ENCODE data around the gene LIX1L.
"Not testable (repeated sequence)": the region's sequence is repeated elsewhere in the genome, so short reads cannot be mapped to it uniquely, and the experiment has no call there.

LIX1L gene

DNA sequence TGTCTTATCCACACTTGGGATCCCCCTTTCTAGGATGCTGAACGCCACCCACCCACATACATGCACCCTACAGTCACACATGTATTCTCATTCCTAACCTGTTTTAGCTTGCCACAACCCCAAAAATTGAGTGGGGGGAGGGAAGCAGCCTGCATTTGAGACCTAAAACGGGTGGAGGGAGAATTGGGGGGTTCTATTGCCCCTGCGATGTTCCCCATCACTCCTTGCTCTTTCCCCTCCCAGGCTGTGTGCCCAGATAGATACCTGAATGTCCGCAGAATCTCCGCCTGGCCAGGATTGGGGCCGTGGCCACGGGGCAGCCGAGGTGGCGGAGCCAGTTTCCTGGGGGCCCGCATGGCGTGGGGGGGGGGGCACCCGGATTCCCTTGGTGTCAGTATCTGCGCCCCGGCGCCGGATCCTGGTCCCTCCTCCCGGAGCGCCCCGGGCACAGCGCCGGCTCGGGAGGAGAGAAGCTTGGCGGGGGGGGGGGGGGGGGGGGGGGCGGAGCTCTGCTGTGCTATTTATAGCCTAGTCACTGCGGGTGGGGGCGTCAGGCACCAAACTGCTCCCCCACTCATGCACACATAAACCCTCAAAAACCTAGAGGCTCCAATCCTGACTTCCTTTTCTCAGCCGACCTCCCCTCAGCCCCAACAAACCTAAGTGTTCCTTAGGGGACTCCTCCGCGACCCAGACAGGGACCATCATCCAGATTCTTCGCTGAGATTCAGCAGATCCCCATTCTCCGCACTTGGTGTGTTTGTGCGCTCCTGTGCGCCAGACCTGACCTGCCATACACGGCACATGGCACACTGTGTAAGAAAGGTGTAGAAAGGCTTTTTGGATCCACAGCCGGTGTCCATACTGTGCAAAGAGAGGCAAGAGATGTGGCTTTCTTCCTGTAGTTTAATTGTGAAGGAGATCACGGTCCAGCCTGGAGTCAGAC lies 4.6 kb upstream of the LIX1L start:
- peak in 1 of 2 experiments; percentile 77 for DNase-seq

GRCh38 chr1:145961425-145962156 lies 3.8 kb upstream of the LIX1L start:
- peak; percentile 41 to 57 for DNase-seq

GRCh38 chr1:145961109-145961424 lies 3.2 kb upstream of the LIX1L start:
- no peak for DNase-seq

- DNase-seq: peak; percentile 53 to 66
Observed at GRCh38 chr1:145960468-145961108, 2.8 kb upstream of the LIX1L start.

DNA sequence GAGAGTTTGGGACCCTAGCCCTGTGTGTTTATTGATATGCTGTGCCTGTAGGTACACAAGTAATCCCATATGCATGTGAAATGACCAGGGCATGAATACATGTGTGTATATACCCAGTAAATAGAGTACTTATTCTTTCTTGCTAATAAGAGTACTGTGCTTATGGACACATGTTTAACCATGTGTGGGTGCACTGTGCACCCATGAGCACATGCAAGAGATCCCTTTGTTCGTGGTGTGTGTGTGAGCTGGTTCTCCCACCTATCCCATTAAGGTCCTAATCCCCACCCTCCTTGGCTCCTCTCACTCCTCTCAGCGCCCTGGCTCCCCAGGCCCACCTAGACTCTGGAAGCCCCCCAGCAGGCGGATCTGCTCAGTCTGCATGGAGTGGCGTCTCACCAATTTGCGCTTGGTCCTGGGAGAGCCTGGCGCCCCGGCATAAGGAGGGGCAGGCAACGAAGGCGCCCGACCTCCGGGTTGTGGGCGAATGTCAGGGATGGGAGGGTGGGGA lies 2.2 kb upstream of the LIX1L start:
- no peak for DNase-seq

DNA sequence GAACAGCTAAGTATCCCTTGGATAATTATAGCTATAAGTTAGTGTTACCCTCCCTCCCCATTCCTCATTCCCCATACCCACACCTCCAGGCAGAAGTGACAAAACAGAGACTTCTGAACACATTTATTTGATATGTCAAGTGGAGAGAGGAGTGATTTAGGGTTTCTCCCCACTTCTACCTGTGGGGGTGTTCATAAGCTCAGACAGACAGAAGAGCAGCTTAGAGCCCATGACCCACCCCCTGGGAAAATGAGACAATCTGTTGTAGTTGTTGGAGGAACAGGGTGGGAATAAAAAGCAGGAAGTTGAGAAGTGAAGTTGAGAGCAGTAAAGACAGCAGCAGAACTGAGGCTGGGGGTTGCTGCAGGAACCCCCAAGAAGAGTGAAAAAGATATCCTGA lies 1.5 kb upstream of the LIX1L start:
- DNase-seq: no peak

- no peak for DNase-seq
Observed at GRCh38 chr1:145958734-145959133, 917 bp upstream of the LIX1L start.

- DNase-seq: no peak
Observed at GRCh38 chr1:145956781-145957442, 905 bp downstream of the LIX1L start.

DNA sequence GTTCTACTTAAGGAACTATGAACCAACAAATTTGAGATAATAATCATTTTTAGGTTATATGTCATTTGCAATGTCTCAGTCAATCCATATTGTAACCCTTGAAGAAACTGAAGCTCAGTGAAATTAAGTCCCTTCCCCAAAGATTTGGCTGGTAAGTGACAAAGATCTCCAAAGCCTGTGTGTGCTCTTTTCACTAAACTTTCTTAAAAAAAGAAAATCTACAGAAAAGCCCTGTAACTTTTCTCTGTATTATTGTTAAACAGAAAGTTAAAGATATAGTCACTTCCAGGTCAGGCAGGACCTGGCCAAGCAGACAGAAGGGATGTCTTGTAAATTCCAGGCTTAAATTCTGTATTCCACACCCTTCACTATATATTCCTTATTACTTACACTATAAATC lies 1.5 kb downstream of the LIX1L start:
- DNase-seq: no peak

DNA sequence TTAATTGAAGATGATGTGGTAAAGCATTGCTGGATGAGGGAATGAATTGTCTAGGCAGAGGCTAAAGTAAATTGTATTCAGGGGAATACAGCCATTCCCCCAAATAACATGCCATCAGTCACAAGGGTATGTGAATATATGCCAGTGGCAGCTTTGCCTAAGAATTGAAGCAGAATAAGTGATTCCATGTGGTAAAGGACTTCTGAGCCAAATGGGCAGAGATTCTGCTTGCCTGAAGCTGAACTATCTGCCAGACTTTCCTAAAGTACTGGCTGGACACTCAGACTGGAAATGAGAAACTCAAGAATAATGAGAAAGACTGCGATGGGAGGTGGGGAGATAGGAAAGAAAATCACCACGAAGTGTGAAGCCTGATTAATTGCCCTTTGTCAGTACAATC lies 2.4 kb downstream of the LIX1L start:
- DNase-seq: no peak

GRCh38 chr1:145953861-145954260 lies 4.0 kb downstream of the LIX1L start:
- DNase-seq: no peak

DNA sequence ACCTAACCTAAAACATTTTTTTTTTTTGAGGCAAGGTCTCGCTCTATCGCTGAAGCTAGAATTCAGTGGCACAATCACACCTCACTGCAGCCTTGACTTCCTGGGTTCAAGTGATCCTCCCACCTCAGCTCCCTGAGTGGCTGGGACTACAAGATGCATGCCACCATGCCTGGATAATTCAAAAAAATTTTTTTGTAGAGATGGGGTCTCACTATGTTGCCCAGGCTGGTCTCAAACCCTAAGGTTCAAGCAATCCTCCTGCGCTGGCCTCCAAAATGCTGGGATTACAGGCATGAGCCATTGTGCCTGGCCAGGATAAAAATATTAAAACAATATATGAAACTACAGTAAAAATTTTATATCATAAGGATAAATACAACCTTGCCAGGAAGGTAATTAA lies 4.9 kb downstream of the LIX1L start:
- DNase-seq: no peak

- DNase-seq: no peak
Observed at GRCh38 chr1:145951526-145951925, 6.3 kb downstream of the LIX1L start.

DNA sequence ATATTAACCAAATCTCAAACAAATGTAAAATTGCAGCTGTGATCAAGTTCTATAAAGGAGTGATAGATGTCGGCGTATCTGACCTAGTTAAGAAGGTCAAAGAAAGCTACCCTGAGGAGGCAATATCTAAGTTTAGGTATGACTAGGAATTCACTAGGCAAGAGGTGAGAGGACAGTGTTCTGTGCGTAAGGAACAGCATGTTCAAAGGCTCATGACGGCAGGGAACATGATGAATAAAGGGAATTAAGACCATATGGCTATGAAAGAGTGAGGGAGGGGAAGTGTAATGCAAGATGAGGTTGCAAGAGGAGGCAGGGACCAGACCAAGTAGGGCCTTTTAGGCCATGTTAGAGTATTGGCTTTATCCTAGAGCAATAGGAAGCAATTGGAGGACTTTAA lies 8.6 kb downstream of the LIX1L start:
- no peak for DNase-seq

DNA sequence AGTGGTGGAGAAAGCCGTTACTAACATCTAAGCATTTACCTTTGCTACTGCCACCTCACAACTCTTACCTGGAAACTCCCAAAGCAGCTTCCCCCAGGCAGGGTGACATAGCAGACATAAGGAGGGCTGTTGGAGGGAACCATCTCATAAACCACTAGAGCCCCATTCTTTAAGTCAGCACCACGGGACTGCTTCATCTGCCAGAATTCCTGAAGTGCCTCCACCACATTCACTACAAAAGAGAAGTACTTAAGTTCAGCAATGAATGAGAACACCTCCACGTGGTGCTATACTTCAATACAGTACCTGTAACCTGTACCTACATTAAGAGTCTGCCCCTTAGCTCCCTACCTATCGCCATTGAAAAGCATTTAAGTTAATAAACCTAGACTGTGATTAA lies 10.3 kb downstream of the LIX1L start:
- DNase-seq: no peak

DNA sequence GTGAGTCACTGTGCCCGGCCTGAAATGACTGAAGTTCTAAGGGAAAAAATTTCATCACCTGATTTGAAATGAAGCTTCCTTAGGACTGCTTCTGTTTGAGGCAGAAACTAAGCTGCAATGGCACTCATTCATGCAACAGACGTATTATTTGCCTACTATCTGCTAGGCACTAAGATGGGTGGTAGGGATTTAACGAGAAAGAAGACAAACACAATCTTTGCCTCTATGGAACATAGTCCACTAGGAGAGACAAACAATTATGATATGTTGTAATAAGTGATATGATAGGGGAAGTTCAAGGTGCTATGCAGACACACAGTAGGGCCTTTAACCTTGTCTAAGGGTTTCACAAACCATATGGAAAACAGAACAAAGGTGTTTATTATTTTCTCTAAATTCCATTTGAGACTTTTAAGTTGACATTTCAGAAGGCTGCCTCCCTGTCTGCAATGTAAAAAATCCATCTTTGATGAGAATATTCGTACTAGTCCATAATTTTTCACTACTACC lies 11.3 kb downstream of the LIX1L start:
- no peak for DNase-seq

- no peak for DNase-seq
Observed at GRCh38 chr1:145944532-145944931, 13.3 kb downstream of the LIX1L start.

DNA sequence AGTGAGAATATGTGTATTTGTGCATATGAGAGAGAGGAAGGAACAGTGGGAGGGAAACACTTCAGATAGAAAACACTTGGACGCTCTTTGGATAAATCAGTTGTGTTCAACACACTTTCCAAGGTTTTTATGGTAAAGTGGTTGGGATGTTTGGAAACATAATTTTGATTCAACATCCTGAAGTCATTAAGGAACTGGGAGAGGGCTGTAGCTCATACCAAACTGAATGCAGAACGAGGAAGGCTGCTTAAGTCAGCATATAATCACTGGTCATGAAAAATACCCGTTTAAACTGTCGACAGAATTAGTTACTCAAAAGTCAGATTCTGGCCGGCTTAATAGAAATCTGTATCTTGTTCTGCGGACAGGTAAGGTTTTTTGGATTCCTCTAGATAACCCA lies 14.9 kb downstream of the LIX1L start:
- DNase-seq: no peak

DNA sequence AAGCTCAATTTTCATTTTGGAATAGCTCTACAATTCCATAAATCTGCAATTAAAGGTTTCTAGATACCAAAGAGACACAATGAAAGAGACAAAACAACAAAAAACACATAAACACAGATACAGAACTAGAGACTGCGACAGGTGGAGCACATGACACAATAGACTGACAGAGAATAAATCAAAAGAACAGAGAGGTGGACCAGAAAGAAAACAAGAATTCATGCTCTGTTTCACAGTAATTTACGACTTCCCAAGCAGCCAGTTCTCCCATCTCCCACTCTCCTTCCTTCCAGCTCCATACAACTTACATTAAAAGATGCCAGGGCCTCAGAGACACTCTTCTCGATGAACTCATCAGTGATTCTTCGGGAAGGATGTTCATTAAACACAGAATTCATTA lies 15.4 kb downstream of the LIX1L start:
- DNase-seq: no peak

DNA sequence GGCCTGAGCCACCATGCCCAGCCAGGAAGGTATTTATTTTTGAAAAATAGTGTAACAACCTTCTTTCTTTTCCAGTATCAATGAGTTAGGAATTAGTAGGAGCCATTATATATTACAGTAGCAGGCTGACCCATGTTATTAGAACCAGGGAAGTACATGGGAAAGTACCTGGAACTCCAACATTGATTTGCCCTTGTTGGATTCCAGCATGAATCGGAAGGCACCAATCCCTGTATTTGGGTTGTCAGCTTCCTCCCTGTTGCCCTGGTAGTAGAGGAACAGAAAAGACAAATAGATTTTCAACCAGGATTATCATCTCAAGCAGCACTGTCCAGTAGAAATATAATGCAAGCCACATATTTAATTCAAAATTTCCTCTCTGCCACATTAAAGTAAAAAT lies 20.4 kb downstream of the LIX1L start:
- DNase-seq: no peak

DNA sequence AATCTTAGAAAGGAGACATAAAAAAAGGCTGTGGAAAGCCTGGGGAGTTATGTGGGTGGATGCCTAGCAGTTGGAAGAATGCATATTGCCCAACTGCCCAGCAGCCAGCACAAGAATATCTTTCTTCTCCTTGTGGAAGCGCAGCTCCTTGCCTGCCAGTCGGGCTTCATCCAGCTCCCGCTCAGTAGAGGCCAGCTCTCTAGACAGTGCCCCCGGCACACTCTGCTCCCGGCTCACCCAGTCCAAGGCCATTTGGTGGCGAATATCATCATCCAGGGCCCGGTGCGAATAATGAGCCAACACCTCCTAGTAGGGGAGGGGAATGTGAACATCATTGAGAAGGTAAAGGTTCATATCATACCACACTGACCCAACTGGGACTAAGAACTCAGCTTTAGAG lies 21.6 kb downstream of the LIX1L start:
- no peak for DNase-seq

DNA sequence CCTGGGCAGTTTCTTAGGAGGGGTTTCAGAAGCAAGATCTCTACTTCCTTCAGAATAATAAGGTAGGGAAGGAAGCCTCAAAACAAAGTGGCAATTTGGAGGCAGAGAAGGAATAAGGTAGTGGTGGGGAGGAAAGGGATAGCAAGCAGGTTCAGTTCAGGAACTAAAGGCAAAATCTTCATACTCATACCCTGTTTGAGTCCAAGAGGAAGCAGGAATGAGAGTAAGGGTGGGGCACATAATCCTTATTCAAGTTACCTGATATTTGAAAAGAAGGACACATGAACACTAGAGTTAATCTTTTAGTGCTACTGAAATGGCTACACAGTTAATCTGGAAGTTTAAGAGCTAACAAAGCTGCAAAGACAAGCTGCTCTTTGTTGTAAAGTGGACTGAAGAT lies 22.1 kb downstream of the LIX1L start:
- no peak for DNase-seq

- not testable (repeated sequence) for DNase-seq
Observed at GRCh38 chr1:145932522-145933009, 25.3 kb downstream of the LIX1L start.

Data from NCI-H187 (cell line).